BE2C (cell line): Measurements from ENCODE around the gene THG1L.

Source experiments
- DNase-seq: peaks from one replicate; pipeline ENCODE4 v3.0.0-alpha.2; 2020
- H3K27me3 ChIP-seq: fragments of 250-450 bp; sonication (Bioruptor Pico); 2 replicates; pipeline ENCODE4 v1.5.1; 2020; ENCODE audit warnings: mild to moderate bottlenecking
- H3K36me3 ChIP-seq: fragments of 250-450 bp; sonication (Bioruptor Pico); 2 replicates; pipeline ENCODE4 v1.5.1; 2020; ENCODE audit warnings: mild to moderate bottlenecking
- H3K4me1 ChIP-seq: fragments of 250-450 bp; sonication (Bioruptor Pico); 2 replicates; pipeline ENCODE4 v1.5.1; 2020
- H3K4me3 ChIP-seq: 2 replicates; pipeline ENCODE4 v1.5.1; 2011; ENCODE audit warnings: low read depth, low read length
- H3K9me3 ChIP-seq: fragments of 250-450 bp; sonication (Bioruptor Pico); 2 replicates; pipeline ENCODE4 v1.5.1; 2020
- TF ChIP-seq, protein P1 (sequence below): IDR thresholded peaks from 2 replicates; pipeline ENCODE4 v1.5.1; 2012; ENCODE audit warnings: mild to moderate bottlenecking, low read depth, low read length

Gene THG1L

GRCh38 chr5:157764531-157764930 is 33.3 kb downstream of the THG1L start:
- Histone ChIP-seq H3K27me3 (no peaks in the 10 kb centered on the region), H3K9me3 (no peaks in the 10 kb centered on the region), H3K36me3 (no peaks in the 10 kb centered on the region), H3K4me1 (peaks cover 2% of the 10 kb centered on the region; the same call in 1 of the 2 replicates), H3K4me3 (no peak overlapping the region)
- no peak for DNase-seq
- TF ChIP-seq, protein P1, sequence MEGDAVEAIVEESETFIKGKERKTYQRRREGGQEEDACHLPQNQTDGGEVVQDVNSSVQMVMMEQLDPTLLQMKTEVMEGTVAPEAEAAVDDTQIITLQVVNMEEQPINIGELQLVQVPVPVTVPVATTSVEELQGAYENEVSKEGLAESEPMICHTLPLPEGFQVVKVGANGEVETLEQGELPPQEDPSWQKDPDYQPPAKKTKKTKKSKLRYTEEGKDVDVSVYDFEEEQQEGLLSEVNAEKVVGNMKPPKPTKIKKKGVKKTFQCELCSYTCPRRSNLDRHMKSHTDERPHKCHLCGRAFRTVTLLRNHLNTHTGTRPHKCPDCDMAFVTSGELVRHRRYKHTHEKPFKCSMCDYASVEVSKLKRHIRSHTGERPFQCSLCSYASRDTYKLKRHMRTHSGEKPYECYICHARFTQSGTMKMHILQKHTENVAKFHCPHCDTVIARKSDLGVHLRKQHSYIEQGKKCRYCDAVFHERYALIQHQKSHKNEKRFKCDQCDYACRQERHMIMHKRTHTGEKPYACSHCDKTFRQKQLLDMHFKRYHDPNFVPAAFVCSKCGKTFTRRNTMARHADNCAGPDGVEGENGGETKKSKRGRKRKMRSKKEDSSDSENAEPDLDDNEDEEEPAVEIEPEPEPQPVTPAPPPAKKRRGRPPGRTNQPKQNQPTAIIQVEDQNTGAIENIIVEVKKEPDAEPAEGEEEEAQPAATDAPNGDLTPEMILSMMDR: no peak

- Histone ChIP-seq H3K27me3 (no peaks in the 10 kb centered on the region), H3K36me3 (no peaks in the 10 kb centered on the region), H3K4me1 (peaks cover 2% of the 10 kb centered on the region; the same call in 1 of the 2 replicates), H3K4me3 (no peak overlapping the region), H3K9me3 (no peaks in the 10 kb centered on the region)
- TF ChIP-seq, protein P1: no peak
- no peak for DNase-seq
These were observed 35.2 kb downstream of the THG1L start for GRCh38 chr5:157766442-157766841.

- no peak overlapping the region for H3K4me3 ChIP-seq
- H3K27me3 ChIP-seq: no peaks in the 10 kb centered on the region
- no peak for DNase-seq
- peaks cover 2% of the 10 kb centered on the region; the same call in 1 of the 2 replicates for H3K4me1 ChIP-seq
- TF ChIP-seq, protein P1: no peak
- H3K9me3 ChIP-seq: no peaks in the 10 kb centered on the region
- no peaks in the 10 kb centered on the region for H3K36me3 ChIP-seq
These were observed 35.7 kb downstream of the THG1L start for GRCh38 chr5:157766902-157767301.

DNA sequence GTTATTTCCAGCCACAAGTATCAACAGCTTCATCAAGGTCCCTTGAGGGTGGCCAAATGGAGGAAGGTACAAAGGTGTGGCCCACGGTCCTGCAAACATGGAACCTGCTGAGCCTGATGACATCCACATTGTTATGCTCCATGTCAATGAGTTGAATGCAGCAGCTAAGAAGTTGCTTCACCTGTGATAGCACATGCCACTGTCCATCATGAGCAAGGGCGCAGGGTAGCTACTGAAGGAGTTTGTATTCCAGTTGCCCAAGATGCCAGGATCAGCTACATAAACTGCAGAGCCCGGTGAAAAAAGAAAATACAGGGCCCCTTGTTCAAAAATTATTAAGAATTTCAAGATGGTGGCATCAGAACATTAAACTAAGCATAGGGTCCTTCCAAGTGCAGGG is 36.5 kb downstream of the THG1L start:
- H3K9me3 ChIP-seq: no peaks in the 10 kb centered on the region
- TF ChIP-seq, protein P1: no peak
- H3K27me3 ChIP-seq: no peaks in the 10 kb centered on the region
- H3K4me1 ChIP-seq: peaks cover 2% of the 10 kb centered on the region; the same call in 1 of the 2 replicates
- no peaks in the 10 kb centered on the region for H3K36me3 ChIP-seq
- no peak for DNase-seq
- H3K4me3 ChIP-seq: no peak overlapping the region

DNA sequence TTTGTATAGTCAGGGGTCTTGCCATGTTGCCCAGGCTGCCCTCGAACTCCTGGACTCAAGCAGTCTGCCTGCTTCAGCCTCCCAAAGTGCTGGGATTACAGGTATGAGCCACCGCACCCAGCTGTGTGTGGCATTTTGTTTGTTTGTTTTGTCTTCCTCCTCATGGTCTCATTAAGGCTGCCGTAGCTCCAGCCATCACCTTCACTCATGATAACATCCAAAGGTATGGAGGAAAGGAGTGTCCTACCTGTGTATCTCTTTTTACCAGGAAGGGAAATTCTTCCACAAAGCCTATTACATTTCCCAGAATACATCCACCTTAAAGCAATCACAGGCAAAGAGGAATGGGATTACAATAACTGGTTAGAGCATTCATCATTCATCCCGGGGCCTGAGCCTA is 39.4 kb downstream of the THG1L start:
- no peaks in the 10 kb centered on the region for H3K9me3 ChIP-seq
- no peaks in the 10 kb centered on the region for H3K27me3 ChIP-seq
- TF ChIP-seq, protein P1: no peak
- H3K36me3 ChIP-seq: no peaks in the 10 kb centered on the region
- H3K4me3 ChIP-seq: no peak overlapping the region
- no peak for DNase-seq
- peaks cover 2% of the 10 kb centered on the region; the same call in 1 of the 2 replicates for H3K4me1 ChIP-seq

DNA sequence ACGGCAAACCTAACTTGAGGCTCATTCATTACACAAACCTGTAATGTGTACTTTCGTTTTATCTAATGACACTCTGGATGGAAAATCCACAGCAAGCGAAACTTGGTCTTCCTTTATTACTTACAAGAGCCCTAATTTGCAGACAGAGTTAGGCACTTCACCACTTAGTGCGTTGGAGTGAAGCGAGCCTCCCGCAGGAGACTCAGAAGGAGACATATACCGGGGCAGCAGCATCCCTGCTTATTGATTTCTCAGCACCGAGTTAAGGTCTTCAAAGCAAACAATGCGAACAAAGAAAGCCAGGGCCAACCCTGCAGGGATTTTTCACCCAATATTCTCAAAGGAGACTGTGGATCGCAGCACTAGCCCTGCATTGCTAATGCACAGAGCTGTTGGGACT is 40.9 kb downstream of the THG1L start:
- H3K27me3 ChIP-seq: no peaks in the 10 kb centered on the region
- no peaks in the 10 kb centered on the region for H3K36me3 ChIP-seq
- no peaks in the 10 kb centered on the region for H3K4me1 ChIP-seq
- no peaks in the 10 kb centered on the region for H3K9me3 ChIP-seq
- TF ChIP-seq, protein P1: no peak
- DNase-seq: no peak
- no peak overlapping the region for H3K4me3 ChIP-seq
